Fibroblast of gingiva (primary cell): ENCODE data around the gene NFE2L2.
"Not testable (repeated sequence)": the region's sequence is repeated elsewhere in the genome, so short reads cannot be mapped to it uniquely, and the experiment has no call there.

ENCODE experiments used
- DNase-seq: peaks from one replicate; pipeline ENCODE4 v3.0.0-alpha.2; 2011; ENCODE audit warnings: low read depth

NFE2L2 gene

GRCh38 chr2:177264693-177265587 is at the start of gene NFE2L2:
Gene NFE2L2 (minus strand): TSS chr2:177264727. CDS start chr2:177264576, 151 bp downstream.
- peak; percentile 91 for DNase-seq

DNA sequence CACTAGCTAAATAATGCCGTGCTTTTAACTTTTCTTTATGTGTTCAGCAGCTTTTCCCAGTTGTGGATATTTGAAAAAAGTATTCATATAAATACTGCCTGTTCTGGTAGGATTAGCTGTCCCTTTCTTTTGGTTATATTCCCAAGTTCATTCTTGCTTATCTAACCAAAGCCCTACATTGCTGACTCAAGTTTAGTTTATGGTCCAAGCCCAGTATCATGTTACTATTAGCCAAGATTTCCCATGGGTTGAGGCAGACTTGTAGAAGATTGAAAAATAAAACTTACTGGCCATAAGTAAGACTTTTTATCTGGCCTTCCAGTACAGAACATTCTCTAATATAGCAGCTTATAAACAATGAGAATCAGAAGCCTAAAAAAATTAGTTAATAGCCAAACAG is 49.7 kb upstream of the NFE2L2 start:
- DNase-seq: peak; percentile 89

GRCh38 chr2:177313162-177313781 is 48.7 kb upstream of the NFE2L2 start:
- DNase-seq: no peak

GRCh38 chr2:177312562-177312961 is 48.0 kb upstream of the NFE2L2 start:
- no peak for DNase-seq

DNA sequence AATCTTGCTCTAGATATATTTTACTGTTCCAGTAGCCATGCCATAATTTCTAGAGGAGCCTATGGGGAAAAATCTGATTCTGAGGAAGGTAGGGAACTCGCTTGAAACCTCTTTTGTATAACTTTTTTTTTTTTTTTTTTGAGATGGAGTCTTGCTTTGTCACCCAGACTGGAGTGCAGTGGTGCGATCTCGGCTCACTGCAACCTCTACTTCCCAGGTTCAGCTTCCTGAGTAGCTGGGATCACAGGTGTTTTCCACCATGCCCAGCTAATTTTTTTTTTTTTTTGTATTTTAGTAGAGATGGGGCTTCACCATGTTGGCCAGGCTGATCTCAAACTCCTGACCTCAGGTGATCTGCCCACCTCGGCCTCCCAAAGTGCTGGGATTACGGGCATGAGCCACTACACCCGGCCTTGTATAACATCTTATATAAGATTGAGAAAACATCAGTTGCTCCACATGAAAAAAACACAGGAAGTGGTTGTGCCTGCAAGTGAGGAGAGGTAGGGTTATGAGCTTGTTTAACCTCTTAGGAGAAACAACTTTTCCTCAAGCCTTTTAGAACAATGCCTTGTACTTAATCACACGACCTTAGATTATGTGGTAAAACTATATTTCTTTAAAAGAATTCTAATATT is 45.3 kb upstream of the NFE2L2 start:
- DNase-seq: not testable (repeated sequence)

- DNase-seq: no peak
Observed at GRCh38 chr2:177306550-177306949, 42.0 kb upstream of the NFE2L2 start.

GRCh38 chr2:177303939-177304338 is 39.4 kb upstream of the NFE2L2 start:
- DNase-seq: no peak

GRCh38 chr2:177302552-177302951 is 38.0 kb upstream of the NFE2L2 start:
- no peak for DNase-seq

DNA sequence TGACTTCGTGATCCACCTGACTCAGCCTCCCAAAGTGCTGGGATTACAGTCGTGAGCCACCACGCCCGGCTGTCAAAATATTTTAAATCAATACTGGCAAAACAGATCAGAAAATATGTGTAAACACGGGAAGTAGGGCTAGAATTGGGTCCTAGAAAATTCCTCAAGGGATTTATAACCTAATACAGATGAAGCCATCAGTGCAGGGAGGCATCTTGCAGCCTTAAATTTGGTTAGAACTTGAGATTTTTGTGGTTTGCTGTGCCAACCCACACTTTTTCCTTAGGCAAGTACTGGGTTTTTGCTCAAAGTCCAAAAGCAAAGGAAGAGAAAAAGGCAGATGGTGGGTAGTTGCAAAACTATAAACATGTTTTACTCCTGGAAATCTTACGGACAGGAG is 33.7 kb upstream of the NFE2L2 start:
- peak; percentile 85 for DNase-seq

DNA sequence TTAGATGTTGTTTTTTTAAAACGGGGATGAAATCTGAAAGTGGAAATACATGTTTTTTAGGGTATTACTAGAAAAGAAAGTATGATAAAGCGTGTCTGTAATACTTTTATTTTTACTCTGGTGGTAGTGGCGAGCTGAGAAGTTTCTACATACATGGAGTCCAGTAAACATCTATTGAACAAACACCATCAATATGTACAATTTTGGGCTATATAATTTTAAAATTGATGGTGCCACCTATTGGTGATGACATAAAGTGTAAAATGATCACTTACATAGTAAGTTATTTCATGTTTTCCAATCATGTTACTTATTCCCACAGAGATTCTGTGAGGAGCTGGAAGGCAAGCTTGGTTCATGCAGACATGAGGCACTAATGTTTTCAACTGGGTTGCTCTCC is 31.5 kb upstream of the NFE2L2 start:
- DNase-seq: peak; percentile 31

GRCh38 chr2:177295484-177295883 is 31.0 kb upstream of the NFE2L2 start:
- DNase-seq: peak; percentile 89

DNA sequence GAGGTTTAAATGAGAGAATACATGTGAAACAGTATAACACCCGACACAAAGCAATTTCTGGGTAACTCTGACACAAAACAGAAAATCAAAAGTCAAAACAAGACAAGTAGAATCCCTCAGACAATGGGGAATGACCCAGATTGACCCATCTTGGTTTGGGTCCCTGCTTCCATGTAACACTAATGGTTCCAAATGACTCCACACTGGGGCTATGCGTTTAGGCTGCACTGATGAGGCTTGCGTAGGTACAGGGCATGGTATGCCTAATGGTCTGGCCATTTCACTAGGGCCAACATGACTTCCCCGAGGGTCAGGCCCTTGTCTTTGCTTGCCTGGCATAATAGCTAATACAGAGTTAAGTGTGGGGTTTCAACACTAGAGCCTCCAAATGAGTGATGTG is 27.2 kb upstream of the NFE2L2 start:
- DNase-seq: no peak

DNA sequence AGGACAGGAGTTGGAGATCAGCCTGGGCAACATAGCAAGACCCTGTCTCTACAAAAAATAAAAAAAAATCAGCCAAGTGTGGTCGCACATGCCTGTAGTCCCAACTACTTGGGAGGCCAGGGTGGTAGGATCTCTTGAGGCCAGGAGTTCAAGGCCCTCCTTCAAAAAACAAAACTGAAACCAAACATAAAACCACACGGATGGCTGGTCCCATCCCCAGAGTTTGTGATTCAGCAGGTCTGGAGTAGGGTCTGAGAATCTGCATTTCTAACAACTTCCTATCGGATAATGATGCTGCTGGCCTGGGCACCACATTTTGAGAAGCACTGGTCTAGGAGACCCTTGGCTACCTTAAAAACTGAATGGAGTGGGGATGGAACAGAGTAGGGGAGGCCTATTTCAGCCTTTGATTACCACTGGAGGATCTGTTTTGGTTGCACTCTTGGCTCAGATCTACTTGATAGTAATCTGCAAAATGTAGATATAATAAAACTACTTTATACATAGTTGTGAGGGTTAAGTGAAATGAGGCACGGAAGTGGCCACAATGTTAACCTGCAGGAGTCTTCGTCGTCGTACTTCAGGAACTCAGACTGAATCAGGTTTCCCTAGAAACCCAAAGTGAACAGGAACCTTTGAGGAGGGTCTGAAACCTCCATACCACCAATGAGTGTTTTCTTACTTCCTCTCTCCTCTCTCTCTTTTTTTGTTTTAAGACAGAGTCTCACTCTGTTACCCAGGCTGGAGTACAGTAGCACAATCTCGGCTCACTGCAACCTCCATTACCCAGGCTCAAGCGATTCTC is 25.5 kb upstream of the NFE2L2 start:
- no peak for DNase-seq

GRCh38 chr2:177287814-177288213 is 23.3 kb upstream of the NFE2L2 start:
- no peak for DNase-seq

- DNase-seq: no peak
Observed at GRCh38 chr2:177285892-177286715, 21.6 kb upstream of the NFE2L2 start.

- no peak for DNase-seq
Observed at GRCh38 chr2:177284531-177284930, 20.0 kb upstream of the NFE2L2 start.

- no peak for DNase-seq
Observed at GRCh38 chr2:177283906-177284305, 19.4 kb upstream of the NFE2L2 start.

- no peak for DNase-seq
Observed at GRCh38 chr2:177282787-177283572, 18.5 kb upstream of the NFE2L2 start.

GRCh38 chr2:177282181-177282641 is 17.7 kb upstream of the NFE2L2 start:
- peak; percentile 14 for DNase-seq
